Activated CD8-positive, alpha-beta memory T cell treated with anti-CD3 and anti-CD28 coated beads, Interleukin-2, amount 50 U/mL, for 24 hours (primary cell): Measurements from ENCODE around the gene SLCO2B1.

Experiments used
- DNase-seq: peaks from one replicate; pipeline ENCODE4 v3.0.0-alpha.2; 2020; ENCODE audit errors: extremely low read depth

SLCO2B1 gene

DNA sequence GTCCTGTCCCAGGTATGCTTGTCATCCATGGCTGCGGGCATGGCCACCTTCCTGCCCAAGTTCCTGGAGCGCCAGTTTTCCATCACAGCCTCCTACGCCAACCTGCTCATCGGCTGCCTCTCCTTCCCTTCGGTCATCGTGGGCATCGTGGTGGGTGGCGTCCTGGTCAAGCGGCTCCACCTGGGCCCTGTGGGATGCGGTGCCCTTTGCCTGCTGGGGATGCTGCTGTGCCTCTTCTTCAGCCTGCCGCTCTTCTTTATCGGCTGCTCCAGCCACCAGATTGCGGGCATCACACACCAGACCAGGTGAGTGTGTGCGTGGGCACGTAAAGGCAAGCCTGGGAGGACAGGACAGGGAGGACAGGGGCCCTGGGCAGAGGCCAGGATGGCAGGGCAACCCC is 42.4 kb downstream of the SLCO2B1 start:
- DNase-seq: no peak

DNA sequence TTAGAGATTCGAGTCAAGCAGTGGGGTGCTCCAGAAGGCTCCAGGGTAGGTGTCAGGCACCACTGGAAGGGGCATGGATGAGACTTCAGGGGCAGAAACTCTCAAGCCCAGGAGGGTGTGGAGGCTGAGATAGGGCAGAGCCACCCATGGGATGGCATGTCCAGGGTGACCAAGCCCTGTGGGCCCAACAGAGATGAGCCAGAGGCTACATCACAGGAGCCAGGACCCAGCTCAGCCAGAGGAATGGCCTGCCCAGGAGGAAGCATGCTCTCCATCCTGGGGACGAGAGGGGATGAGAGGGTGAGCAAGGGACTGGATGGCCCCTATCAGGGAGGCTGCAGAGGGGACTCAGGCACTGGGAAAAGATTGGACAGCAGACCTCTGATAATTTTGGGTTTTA is 42.8 kb downstream of the SLCO2B1 start:
- DNase-seq: no peak

DNA sequence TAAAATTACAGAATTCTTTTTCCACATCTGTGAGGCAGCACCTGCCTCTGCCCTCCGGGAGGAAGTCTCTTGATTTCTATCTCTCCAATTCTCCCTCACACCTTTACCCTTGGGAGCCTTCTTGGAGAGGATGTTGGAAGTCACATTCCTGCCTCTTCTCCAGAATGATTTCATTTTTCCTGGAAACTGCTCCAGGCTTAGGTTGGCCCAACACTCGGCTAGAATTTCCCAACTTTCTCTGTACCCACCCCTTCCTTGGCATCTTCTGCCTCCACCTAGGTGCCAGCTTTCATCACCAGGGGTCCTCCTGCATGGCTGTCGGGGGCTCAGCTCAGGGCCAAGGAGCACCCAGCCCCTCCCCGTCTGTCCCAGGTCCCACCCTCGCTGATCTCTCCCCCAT is 43.2 kb downstream of the SLCO2B1 start:
- DNase-seq: no peak

DNA sequence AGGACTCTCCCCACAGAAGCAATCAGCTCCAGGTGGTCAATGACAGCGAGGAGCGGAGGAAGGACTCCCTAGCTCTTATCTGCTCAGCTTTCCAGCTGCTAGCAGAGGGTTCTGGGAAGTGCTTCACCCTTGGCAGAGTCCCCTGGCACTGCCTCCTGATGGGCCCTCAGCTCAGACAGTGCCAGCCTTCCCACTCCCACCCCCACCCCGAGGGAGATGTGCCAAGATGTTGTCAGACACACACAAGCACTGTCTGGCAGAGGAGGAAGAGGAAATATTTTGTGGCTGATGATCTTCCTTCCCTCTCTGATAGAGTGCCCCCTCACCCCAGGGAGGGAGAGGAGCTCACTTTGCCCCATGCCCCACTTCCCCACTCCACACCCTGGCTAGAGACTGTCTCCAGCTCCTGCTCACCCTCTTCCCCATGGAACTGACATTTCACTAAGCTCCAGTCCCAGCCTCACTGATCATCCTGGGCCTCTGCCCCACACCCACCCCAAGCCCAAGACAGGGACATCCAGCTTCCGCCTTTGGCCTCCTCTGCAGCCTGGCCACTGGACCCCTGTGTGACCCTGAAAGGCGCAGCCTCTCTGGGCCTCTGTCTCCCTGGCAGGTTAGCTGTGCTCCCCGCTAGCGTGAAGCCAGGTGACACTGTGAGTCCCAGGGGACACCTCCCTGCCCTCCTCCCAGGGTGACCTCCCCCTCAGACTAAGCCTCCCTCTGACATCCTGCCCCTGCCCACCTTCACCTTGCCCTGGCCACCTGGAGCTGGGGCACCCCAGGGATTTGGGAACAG is 44.5 kb downstream of the SLCO2B1 start:
- no peak for DNase-seq

DNA sequence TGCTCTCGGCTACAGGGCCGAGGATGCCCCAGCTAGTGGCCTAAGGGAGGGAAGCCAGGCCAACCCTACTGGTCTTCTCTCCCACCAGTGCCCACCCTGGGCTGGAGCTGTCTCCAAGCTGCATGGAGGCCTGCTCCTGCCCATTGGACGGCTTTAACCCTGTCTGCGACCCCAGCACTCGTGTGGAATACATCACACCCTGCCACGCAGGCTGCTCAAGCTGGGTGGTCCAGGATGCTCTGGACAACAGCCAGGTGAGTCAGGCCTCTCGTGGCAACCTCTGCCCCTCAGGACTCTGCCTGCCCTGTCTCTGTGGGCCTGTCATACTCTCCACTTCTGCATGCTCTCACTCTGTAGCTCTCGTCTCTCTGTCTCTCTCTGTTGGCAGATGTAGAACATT is 45.5 kb downstream of the SLCO2B1 start:
- no peak for DNase-seq

DNA sequence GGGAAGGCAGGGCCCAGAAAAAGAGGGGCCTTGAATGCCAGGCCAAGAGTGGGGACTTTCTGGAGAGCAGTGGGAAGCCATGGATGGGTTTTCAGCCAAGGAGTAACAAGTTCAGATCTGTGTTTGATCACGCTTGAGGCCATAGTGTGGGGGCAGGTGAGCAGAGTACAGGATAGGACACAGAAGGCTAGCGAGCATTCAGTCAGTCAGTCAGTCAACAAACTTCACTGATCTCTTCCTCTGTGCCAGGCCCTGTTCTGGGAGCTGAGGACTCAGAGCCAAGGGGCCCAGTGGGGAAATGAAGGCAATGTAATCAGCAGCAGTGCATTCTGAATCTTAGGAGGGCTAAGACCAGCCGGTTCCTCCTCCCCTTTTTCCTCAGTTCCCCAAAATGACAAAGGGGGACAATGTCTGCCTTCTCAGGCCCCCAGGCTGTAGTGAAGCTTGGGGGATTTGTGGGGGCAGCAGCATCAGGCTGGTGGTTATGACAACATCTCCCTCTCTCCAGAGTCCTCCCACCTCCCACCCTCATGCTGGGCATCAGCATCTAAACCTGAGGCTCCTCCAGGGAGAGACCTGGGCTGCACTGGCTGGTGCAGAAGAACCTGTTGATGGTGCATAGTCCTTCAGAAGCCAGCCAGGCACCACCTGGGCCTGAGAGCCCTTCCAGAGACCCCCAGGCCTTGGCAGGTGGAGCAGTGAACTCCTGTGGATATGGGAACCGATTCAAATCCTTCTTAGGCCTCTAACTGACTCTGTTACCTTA is 46.8 kb downstream of the SLCO2B1 start:
- DNase-seq: no peak

DNA sequence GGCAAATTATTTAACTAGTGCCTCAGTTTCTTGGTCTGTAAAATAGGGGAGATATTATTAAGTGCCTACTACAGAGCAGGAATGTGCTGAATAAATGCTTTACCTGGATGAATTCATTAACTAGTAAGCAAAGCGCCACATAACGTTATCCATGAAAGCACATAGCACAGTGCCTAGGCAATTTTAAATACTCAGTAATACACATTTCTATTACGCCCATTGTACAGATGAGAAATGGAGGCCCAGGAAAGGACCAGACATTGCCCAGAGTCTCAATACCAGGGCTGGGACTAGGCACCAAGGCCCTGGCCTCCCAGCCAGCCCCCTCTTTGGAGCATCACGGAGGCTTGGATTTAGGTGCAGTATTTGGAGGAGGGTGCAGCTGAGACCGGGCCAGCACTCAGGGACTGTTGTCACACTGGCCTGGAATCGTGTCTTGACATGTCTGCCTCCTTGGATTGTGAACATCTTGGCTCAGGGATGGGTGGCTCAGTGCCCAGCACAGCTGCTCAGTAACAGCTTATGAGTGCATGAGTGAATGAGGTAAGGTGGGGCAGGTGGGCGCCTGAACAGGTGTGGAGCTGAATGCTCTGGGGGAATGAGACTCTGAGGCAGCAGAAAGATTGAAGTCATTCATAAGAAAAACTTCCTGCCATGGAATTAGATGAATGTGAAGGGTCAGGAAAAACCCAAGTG is 47.5 kb downstream of the SLCO2B1 start:
- no peak for DNase-seq

DNA sequence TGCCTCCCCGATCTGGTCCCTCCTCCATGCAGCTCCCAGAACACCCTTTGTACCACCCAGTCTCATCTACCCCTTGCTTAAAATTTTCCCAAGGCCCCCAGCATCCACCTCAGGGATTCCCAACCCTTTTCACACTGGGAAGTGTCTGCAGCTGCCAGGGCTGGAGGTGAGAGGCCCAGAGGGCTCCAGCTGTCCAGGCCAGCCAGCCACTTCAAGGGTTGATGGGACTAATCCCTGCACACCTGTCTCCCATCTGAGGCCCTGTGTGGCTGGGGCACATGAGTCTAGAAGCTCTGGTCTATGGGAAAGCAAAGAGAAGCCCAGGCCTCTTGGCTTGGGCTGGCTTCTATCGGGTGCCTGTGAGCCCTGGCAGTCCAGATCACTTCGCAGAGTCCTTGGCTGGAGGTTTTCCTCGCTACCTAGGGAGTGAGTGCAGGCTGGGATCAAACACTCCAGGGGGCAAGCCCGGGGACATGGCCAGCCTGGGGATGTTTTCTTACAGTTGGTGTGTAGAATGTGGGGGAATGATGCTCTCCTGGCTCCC is 48.6 kb downstream of the SLCO2B1 start:
- no peak for DNase-seq

DNA sequence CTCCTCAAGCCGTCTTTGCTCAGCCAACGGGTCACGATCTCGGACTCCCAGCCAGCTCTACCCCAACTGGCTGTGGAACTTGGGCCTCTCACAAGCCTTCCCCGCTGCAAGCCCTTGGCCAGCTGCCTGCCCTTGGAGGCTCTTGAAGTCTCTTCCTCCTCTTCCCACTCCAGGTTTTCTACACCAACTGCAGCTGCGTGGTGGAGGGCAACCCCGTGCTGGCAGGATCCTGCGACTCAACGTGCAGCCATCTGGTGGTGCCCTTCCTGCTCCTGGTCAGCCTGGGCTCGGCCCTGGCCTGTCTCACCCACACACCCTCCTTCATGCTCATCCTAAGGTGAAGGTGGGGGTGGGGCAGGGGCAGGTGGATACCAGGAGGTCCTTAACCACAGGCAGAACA is 49.1 kb downstream of the SLCO2B1 start:
- DNase-seq: no peak

DNA sequence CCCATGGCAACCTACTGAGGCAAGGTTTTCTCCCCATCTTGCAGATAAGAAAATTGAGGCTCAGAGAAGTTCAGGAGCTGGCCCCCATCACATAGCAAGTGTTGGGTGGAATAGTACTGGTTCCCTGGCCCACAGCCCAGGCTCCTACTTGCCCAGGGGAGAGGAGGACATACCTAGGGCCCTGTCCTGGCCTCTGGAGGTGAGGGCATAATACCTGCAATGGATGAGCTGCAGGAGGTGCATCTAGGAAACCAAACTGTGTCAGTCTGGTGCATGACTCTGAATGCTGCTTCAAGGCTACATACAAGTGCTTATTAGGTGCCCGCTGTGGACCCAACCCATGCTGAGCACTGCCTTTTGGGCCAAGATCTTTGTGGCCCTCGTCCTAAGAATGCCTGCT is 49.6 kb downstream of the SLCO2B1 start:
- no peak for DNase-seq

DNA sequence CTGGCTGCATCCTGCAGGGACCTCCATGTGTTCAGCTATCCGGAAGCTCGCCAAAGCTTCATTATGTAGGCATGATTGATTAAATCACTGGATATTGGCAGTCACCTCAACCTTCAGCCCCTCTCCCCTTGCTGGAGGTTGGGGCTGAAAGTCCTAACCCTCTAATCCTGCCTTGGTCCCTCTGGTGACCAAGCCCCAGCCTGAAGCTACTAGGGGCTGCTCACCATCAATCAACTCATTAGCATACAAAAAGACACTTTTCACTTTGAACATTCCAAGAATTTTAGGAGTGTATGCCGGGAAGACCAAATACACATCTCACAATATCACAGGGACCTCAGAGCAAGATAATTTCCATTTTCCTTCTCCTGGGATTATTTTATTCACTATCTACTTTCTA is 50.9 kb downstream of the SLCO2B1 start:
- no peak for DNase-seq

DNA sequence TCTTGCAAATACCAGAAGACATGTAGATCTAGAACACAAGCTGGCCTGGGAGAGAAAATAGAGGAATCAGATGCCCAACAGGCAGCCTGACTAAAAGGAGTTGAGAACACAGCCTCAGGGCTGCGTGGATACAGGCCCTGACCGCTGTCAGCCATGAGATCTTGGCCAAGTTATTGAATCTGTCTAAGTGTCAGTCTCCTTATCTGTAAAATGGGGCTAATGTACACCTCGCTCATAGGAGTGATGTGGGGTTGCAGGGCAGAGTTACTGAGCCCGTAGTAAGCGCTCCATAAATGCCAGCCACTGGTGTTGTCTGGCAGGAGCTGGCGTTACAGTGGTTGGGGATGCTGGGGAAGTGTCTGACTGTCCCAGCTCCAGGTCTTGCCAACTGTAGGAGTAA is 51.3 kb downstream of the SLCO2B1 start:
- DNase-seq: no peak

DNA sequence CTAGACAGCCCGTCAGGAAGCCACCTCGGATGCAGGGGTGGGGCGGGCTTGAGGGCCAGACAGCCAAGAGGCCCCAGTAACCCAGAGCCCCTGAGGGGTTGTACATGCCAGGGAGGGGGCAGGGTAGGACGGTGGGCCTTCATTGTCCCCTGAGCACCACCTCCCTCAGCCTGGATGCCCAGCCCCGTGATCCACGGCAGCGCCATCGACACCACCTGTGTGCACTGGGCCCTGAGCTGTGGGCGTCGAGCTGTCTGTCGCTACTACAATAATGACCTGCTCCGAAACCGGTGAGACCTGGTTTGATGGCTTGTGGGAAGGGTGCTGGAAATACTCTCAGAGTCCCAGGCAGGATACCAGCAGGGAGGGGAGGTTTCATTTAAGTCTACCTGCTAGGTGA is 52.2 kb downstream of the SLCO2B1 start:
- no peak for DNase-seq

DNA sequence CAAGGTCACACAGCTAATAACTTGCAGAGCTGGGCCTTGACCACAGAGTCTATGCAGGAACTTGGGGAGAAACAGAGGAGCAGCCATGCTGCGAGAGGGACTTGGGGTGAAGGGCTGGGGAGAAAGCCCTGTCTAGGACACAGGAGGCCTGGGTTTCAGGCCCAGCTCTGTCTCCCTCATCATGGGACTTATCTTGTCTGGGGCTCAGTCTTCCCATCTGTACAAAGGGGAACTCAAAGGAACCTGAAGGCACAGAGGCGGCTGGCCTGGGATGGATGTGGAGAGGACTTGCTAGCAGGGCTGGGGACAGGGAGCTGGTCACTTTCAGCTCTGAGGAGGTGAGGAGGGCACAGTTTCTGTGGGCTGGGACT is 52.7 kb downstream of the SLCO2B1 start:
- no peak for DNase-seq

DNA sequence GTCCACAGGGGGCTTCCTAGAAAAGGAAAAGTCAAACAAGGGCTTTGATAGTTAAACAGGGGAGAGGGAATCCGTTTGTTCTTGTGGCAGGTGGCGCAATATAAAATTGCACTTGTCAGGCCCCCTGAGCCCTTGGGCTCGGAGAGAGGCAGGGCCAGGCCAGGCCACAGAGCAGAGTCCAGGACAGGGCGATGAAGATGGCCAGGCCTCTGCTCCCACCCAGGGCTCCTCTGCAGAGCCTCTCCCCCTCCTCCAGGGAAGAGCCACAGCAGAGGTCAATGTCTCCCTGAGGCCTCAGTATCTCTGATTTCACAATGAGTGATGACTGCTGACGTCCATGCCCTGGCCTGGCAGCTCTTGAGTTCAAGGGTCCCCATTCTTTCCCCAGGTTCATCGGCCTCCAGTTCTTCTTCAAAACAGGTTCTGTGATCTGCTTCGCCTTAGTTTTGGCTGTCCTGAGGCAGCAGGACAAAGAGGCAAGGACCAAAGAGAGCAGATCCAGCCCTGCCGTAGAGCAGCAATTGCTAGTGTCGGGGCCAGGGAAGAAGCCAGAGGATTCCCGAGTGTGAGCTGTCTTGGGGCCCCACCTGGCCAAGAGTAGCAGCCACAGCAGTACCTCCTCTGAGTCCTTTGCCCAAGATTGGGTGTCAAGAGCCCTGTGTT is 53.2 kb downstream of the SLCO2B1 start:
- no peak for DNase-seq

DNA sequence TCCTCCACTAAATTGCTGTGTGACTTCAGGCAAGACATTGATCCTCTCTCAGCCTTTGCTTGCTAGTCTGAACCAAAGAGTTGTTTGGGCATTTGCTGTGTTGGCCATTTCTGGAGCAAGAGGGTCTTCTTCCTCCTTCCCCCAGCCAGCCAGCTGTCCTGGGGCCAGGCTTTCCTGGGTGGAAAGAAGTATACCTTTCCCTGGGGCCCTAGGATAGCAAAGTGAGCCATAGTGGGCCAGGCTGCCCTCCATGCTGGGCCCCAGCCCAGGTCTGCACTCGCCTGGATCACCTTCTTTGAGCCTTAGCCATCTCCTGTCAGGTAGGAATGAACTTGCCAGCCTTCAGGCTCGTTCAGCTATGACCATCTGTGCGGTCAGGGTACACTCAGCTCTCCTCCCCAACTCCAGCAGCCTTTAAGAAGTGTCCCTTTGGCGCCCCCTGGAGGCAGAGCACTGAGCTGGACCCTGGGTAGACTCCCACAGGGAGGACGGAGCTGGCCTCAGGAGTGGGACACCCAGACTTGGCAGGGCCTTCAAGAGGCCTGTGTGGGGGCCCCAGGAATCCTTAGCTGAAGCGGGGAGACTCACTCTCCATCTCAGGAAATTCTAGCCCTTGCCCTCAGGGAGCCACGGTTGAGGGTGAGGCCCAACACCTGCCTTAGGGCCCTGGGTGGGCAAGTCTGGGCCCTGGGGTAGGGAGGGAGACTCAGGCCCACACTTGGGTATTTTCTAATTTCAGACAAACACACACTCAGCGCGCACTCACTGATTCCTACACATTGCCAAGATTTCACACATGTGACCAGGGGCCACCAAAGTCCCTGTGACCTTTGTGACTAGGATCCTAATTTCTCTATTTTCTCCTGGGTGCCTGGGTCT is 54.0 kb downstream of the SLCO2B1 start:
- peak; percentile 49 for DNase-seq

DNA sequence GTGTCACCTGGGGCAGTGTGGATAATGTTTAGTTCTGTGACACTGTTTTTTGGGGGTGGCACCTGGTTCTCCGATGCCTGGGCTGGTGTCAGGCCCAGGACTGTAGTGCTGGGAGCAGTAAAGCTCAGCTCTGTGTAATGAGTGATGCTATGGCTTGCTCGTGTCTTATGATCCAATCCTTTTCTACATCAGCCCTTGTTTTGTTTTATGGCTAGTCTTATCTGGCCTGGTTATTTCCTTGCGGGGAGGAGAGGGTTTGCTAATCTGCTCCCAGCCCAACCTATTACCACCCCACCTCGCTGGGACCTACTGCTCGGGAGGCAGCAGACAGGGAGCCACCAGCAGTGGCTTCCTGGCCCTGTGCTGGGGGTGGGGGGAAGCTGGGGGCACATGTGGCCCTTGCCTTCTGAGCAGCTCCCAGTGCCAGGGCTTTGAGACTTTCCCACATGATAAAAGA is 54.7 kb downstream of the SLCO2B1 start:
- DNase-seq: no peak

DNA sequence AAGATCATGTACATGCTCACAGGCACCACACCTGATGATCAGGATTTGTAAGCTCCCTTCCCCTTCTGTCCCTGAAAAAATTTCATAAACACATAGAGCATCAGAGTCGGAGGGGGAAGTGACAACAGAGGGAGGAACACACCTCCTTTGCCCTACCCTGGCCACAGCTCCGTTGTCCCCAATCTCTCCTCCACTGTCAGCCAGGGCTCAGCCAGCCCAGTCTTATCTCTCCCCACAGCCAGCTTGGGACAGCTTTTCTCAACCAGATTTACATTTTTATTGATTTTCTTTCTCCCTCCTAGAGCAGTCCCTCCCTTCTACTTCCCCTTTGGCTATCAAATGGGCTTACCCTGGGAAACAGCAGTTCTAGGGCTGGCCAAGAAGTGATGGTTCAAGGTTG is 57.5 kb downstream of the SLCO2B1 start:
- DNase-seq: no peak

DNA sequence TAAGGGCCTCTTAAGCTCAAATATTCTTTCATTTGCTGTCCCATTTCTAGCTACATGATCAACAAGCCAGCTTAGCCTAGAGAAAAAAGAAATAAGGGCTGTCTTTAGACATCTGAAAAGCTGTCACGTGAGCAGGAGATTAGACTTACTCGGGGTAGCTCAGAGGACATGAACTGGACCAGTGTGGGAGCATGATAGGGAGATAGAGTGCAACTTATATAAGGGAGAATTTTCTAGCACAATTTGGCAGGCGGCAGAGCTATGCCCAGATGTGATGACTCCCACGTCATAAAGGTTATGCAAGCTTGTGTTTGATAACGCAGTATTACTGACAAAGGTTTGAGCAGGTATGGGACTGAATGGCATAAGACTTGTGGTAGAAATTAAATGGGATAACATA is 61.5 kb downstream of the SLCO2B1 start:
- DNase-seq: no peak

DNA sequence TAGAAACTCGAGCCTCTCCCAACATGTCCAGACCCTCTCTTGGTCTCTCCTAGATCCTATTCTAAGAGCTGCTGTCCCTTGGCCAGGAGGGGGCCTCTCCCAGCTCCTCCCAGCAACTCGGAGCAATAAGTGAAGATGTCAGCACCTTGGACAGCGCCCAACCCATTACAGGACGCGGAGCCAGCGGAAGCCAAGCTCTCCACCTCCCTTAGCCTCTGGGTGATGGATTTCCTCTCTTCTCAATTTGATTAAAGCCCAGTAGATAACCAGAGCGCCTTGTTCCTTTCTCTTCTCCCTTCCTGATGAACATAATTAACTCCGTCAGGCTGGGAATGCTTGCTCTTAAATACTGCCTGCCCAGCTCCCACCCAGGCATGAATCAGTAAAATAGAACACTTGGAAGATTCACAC is 63.5 kb downstream of the SLCO2B1 start:
- DNase-seq: peak; percentile 36

DNA sequence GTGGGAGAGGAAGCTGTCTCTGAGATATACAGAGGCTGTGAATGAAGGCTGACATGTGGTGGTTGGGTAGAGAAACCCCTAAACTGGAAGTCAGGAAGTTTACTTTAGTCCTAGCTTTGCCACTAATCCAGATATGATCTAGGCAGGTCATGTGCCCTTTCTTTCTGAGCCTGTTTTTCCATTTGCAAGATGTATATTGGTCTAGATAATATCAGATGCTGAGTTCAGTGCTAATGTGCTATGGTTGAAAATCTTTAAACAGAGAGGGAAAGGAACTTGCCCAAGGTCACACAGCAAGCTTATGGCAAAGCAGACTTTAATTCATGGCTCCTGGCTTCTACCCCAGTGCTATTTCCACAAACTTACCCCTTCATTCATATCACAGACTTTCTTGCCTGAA is 63.9 kb downstream of the SLCO2B1 start:
- no peak for DNase-seq
